GM18511 (cell line): ENCODE measurements around the gene FOXO3.
A peak's percentile ranks its signal among the peaks of the same experiment; 100 is the strongest.
"Not testable (repeated sequence)": the region's sequence is repeated elsewhere in the genome, so short reads cannot be mapped to it uniquely, and the experiment has no call there.

Source experiments
- ATAC-seq: cut with Tn5 transposase; IDR thresholded peaks from one replicate; pipeline ENCODE4 v1.9.1; 2021; ENCODE audit warnings: mild to moderate bottlenecking, moderate library complexity; ENCODE audit not compliant: unreplicated experiment

Gene FOXO3

GRCh38 chr6:108555399-108556052, 5.2 kb upstream of the FOXO3 start:
- no peak for ATAC-seq

GRCh38 chr6:108556250-108556649, 4.5 kb upstream of the FOXO3 start:
- ATAC-seq, result no peak

- no peak for ATAC-seq
Observed at GRCh38 chr6:108556866-108557493, 3.7 kb upstream of the FOXO3 start.

GRCh38 chr6:108557494-108558371, 3.0 kb upstream of the FOXO3 start:
- peak; percentile 23 for ATAC-seq

- ATAC-seq, result peak; percentile 61
Observed at GRCh38 chr6:108558372-108559096, 2.2 kb upstream of the FOXO3 start.

- peak; percentile 48 for ATAC-seq
Observed at GRCh38 chr6:108559097-108559883, 1.4 kb upstream of the FOXO3 start.

GRCh38 chr6:108559884-108560462, 744 bp upstream of the FOXO3 start:
- peak; percentile 9 for ATAC-seq

- ATAC-seq, result not testable (repeated sequence)
Observed at GRCh38 chr6:108561309-108561647, 561 bp downstream of the FOXO3 start.

- no peak for ATAC-seq
Observed at GRCh38 chr6:108561742-108562502, 1.2 kb downstream of the FOXO3 start.

GRCh38 chr6:108562503-108562993, 1.8 kb downstream of the FOXO3 start:
- no peak for ATAC-seq

- ATAC-seq, result no peak
Observed at GRCh38 chr6:108563292-108563691, 2.6 kb downstream of the FOXO3 start.

- no peak for ATAC-seq
Observed at GRCh38 chr6:108564178-108564577, 3.5 kb downstream of the FOXO3 start.

- peak; percentile 79 for ATAC-seq
Observed at GRCh38 chr6:108565091-108565766, 4.5 kb downstream of the FOXO3 start.

- ATAC-seq, result peak; percentile 46
Observed at GRCh38 chr6:108565893-108566292, 5.2 kb downstream of the FOXO3 start.

- ATAC-seq, result no peak
Observed at GRCh38 chr6:108566406-108566805, 5.7 kb downstream of the FOXO3 start.

- no peak for ATAC-seq
Observed at GRCh38 chr6:108568101-108568500, 7.4 kb downstream of the FOXO3 start.

GRCh38 chr6:108568551-108569305, 8.0 kb downstream of the FOXO3 start:
- ATAC-seq, result no peak

- no peak for ATAC-seq
Observed at GRCh38 chr6:108570517-108570916, 9.8 kb downstream of the FOXO3 start.
